Neural progenitor cell (in vitro differentiated cells): ENCODE measurements around the gene SMC5.

Experiments
- EZH2 ChIP-seq: fragments of 200-600 bp; sonication (generic); IDR thresholded peaks from 2 replicates; pipeline ENCODE4 v1.6.1; 2017; ENCODE audit warnings: antibody characterized with exemption, mild to moderate bottlenecking, moderate library complexity
- TF ChIP-seq, protein P1 (sequence below): fragments of 200-600 bp; sonication (generic); IDR thresholded peaks from 2 replicates; pipeline ENCODE4 v1.5.1; 2017; ENCODE audit warnings: antibody characterized with exemption, mild to moderate bottlenecking

DNA sequence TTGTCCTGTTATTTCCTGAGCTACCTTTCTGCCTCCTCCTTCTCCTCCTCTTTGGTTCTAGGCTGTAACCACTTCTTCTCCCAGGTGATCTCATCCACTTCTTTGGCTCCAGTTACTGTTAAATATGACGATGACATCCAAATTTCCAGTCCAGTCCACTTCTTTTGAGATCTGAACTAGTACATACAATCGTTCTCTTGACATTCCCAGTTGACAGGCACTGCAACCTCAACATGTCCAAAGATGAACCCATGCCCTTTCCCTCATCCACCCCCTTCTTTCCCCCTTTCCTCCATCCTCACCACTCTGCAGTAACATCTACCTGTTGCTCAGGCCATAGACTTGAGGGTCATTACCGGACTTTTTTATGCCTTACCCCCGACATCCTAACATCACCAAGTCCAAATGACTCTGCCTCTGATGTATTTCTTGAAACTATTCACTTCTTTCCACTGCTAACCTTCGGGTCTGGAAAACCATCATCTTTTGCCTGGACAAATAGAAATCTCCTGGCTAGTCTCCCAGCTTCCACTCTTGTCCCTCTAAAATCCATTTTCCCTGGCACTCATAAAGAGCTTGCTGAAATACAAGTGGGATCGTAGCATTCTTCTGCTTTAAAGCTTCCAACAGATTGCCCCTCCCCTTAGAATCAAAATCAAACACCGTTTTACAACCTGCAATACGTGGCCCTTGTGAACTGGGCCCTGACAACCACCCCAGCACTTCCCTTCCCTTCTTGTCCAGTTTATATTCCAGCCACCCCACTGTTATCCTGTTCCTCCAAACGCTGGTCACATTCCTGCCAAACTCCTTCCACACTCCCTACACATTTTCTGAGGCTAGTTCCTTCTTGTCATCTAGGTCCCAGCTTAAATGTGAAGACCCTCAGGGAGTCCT lies 124.2 kb downstream of the SMC5 start:
- no peak for TF ChIP-seq EZH2
- TF ChIP-seq, protein P1, sequence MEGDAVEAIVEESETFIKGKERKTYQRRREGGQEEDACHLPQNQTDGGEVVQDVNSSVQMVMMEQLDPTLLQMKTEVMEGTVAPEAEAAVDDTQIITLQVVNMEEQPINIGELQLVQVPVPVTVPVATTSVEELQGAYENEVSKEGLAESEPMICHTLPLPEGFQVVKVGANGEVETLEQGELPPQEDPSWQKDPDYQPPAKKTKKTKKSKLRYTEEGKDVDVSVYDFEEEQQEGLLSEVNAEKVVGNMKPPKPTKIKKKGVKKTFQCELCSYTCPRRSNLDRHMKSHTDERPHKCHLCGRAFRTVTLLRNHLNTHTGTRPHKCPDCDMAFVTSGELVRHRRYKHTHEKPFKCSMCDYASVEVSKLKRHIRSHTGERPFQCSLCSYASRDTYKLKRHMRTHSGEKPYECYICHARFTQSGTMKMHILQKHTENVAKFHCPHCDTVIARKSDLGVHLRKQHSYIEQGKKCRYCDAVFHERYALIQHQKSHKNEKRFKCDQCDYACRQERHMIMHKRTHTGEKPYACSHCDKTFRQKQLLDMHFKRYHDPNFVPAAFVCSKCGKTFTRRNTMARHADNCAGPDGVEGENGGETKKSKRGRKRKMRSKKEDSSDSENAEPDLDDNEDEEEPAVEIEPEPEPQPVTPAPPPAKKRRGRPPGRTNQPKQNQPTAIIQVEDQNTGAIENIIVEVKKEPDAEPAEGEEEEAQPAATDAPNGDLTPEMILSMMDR: no peak
